IMR-90 (cell line): Measurements from ENCODE around the gene TIAM2.
"Not testable (repeated sequence)": the region's sequence is repeated elsewhere in the genome, so short reads cannot be mapped to it uniquely, and the experiment has no call there.

Source experiments
- BHLHE40 ChIP-seq: fragments of 150-350 bp; IDR thresholded peaks from 2 replicates; pipeline ENCODE4 v1.6.1; 2016; ENCODE audit warnings: mild to moderate bottlenecking, low read depth, low read length
- CEBPB ChIP-seq: IDR thresholded peaks from 2 replicates; pipeline ENCODE4 v1.6.1; 2012; ENCODE audit warnings: low read depth, low read length, improper control_type of control experiment
- CHD1 ChIP-seq: IDR thresholded peaks from 2 replicates; pipeline ENCODE4 v1.6.1; 2012; ENCODE audit warnings: low read depth, low read length, improper control_type of control experiment
- FOS ChIP-seq: fragments of 150-350 bp; IDR thresholded peaks from 2 replicates; pipeline ENCODE4 v1.6.1; 2016; ENCODE audit warnings: low read depth, low read length
- MAFK ChIP-seq: IDR thresholded peaks from 2 replicates; pipeline ENCODE4 v1.6.1; 2012; ENCODE audit warnings: low read depth, low read length, improper control_type of control experiment
- MAZ ChIP-seq: IDR thresholded peaks from 2 replicates; pipeline ENCODE4 v1.6.1; 2012; ENCODE audit warnings: low read depth, mild to moderate bottlenecking, low read length, improper control_type of control experiment, moderate library complexity, borderline replicate concordance
- MXI1 ChIP-seq: IDR thresholded peaks from 2 replicates; pipeline ENCODE4 v1.6.1; 2012; ENCODE audit warnings: low read depth, mild to moderate bottlenecking, low read length, moderate library complexity, borderline replicate concordance
- POLR2A ChIP-seq: IDR thresholded peaks from 2 replicates; pipeline ENCODE4 v1.6.1; 2012; ENCODE audit warnings: mild to moderate bottlenecking, low read depth, low read length
- RAD21 ChIP-seq: IDR thresholded peaks from 2 replicates; pipeline ENCODE4 v1.6.1; 2012; ENCODE audit warnings: low read length, improper control_type of control experiment
- SMC3 ChIP-seq: fragments of 150-350 bp; IDR thresholded peaks from 2 replicates; pipeline ENCODE4 v1.6.1; 2016; ENCODE audit warnings: low read depth, mild to moderate bottlenecking, antibody characterized with exemption, low read length, moderate library complexity
- TF ChIP-seq, protein P1 (sequence below): conservative IDR thresholded peaks from 2 replicates; pipeline ENCODE4 v1.5.1; 2012; ENCODE audit warnings: mild to moderate bottlenecking, low read depth, low read length, improper control_type of control experiment
- TF ChIP-seq, protein P2 (sequence below): fragments of 150-350 bp; IDR thresholded peaks from 2 replicates; pipeline ENCODE4 v1.6.1; 2016; ENCODE audit warnings: low read depth, mild to moderate bottlenecking, low read length, moderate library complexity, borderline replicate concordance
- TF ChIP-seq, protein P3 (sequence below): fragments of 150-350 bp; IDR thresholded peaks from 2 replicates; pipeline ENCODE4 v1.6.1; 2017; ENCODE audit warnings: mild to moderate bottlenecking, antibody characterized with exemption, low read length, low read depth

DNA sequence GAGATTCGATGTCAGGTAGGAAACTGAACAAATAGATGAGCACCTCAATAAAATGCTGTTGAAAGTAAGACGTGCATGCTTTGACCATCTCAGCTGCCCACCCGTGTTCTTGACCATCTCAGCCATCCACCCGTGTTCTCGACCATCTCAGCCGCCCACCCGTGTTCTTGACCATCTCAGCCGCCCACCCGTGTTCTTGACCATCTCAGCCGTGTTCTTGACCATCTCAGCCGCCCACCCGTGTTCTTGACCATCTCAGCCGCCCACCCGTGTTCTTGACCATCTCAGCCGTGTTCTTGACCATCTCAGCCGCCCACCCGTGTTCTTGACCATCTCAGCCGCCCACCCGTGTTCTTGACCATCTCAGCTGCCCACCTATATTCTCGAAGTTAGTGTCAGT lies 223.6 kb downstream of the TIAM2 start:
- not testable (repeated sequence) for TF ChIP-seq CEBPB, POLR2A, SMC3, FOS, MAFK, MXI1, CHD1, MAZ, BHLHE40, RAD21
- TF ChIP-seq, protein P1, sequence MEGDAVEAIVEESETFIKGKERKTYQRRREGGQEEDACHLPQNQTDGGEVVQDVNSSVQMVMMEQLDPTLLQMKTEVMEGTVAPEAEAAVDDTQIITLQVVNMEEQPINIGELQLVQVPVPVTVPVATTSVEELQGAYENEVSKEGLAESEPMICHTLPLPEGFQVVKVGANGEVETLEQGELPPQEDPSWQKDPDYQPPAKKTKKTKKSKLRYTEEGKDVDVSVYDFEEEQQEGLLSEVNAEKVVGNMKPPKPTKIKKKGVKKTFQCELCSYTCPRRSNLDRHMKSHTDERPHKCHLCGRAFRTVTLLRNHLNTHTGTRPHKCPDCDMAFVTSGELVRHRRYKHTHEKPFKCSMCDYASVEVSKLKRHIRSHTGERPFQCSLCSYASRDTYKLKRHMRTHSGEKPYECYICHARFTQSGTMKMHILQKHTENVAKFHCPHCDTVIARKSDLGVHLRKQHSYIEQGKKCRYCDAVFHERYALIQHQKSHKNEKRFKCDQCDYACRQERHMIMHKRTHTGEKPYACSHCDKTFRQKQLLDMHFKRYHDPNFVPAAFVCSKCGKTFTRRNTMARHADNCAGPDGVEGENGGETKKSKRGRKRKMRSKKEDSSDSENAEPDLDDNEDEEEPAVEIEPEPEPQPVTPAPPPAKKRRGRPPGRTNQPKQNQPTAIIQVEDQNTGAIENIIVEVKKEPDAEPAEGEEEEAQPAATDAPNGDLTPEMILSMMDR = not testable (repeated sequence)
- TF ChIP-seq, protein P2, sequence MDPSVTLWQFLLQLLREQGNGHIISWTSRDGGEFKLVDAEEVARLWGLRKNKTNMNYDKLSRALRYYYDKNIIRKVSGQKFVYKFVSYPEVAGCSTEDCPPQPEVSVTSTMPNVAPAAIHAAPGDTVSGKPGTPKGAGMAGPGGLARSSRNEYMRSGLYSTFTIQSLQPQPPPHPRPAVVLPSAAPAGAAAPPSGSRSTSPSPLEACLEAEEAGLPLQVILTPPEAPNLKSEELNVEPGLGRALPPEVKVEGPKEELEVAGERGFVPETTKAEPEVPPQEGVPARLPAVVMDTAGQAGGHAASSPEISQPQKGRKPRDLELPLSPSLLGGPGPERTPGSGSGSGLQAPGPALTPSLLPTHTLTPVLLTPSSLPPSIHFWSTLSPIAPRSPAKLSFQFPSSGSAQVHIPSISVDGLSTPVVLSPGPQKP = not testable (repeated sequence)
- TF ChIP-seq, protein P3, sequence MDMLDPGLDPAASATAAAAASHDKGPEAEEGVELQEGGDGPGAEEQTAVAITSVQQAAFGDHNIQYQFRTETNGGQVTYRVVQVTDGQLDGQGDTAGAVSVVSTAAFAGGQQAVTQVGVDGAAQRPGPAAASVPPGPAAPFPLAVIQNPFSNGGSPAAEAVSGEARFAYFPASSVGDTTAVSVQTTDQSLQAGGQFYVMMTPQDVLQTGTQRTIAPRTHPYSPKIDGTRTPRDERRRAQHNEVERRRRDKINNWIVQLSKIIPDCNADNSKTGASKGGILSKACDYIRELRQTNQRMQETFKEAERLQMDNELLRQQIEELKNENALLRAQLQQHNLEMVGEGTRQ = not testable (repeated sequence)
